DOHH2 (cell line): ENCODE results near the gene C12orf75.
"Not testable (repeated sequence)": the region's sequence is repeated elsewhere in the genome, so short reads cannot be mapped to it uniquely, and the experiment has no call there.

Experiments used
- H3F3A ChIP-seq: fragments of 200-600 bp; sonication (generic), shearing (Covaris generic); 2 replicates; pipeline ENCODE4 v1.6.0; 2016; ENCODE audit warnings: antibody characterized with exemption, mild to moderate bottlenecking; ENCODE audit not compliant: control insufficient read depth, insufficient read depth
- H3K27ac ChIP-seq: fragments of 200-600 bp; sonication (generic); 2 replicates; pipeline ENCODE4 v1.5.1; 2014; ENCODE audit warnings: low read depth, mild to moderate bottlenecking, low read length, moderate library complexity
- H3K27me3 ChIP-seq: fragments of 200-600 bp; sonication (generic); 2 replicates; pipeline ENCODE4 v1.6.1; 2014; ENCODE audit warnings: mild to moderate bottlenecking, low read length, mixed read lengths; ENCODE audit not compliant: control insufficient read depth
- H3K36me3 ChIP-seq: fragments of 200-600 bp; sonication (generic); 2 replicates; pipeline ENCODE4 v1.6.1; 2014; ENCODE audit warnings: mild to moderate bottlenecking, low read length, moderate library complexity, mixed read lengths; ENCODE audit not compliant: control insufficient read depth
- H3K4me1 ChIP-seq: fragments of 200-600 bp; sonication (generic); 2 replicates; pipeline ENCODE4 v1.6.1; 2014; ENCODE audit warnings: mild to moderate bottlenecking, low read length, mixed read lengths; ENCODE audit not compliant: control insufficient read depth
- H3K4me2 ChIP-seq: fragments of 200-600 bp; sonication (generic); 2 replicates; pipeline ENCODE4 v1.6.0; 2014; ENCODE audit warnings: mild to moderate bottlenecking, low read length, moderate library complexity
- H3K4me3 ChIP-seq: fragments of 200-600 bp; sonication (generic); 2 replicates; pipeline ENCODE4 v1.5.1; 2014; ENCODE audit warnings: mild to moderate bottlenecking, low read length, mixed read lengths
- H3K79me2 ChIP-seq: fragments of 200-600 bp; sonication (generic); 2 replicates; pipeline ENCODE4 v1.6.1; 2014; ENCODE audit warnings: mild to moderate bottlenecking, low read length, mixed read lengths; ENCODE audit not compliant: control insufficient read depth
- H3K9me2 ChIP-seq: fragments of 200-600 bp; sonication (generic); replicated peaks from 2 replicates; pipeline ENCODE4 v1.6.1; 2014; ENCODE audit warnings: mild to moderate bottlenecking, low read length, mixed read lengths; ENCODE audit not compliant: control insufficient read depth
- H3K9me3 ChIP-seq: fragments of 200-600 bp; sonication (generic); 2 replicates; pipeline ENCODE4 v1.6.1; 2014; ENCODE audit warnings: antibody characterized with exemption, low read length, mixed read lengths; ENCODE audit not compliant: control insufficient read depth, insufficient read depth
- H4K20me1 ChIP-seq: fragments of 200-600 bp; sonication (generic); 2 replicates; pipeline ENCODE4 v1.6.0; 2014; ENCODE audit warnings: low read depth, mild to moderate bottlenecking, antibody characterized with exemption, low read length, moderate library complexity; ENCODE audit not compliant: control insufficient read depth, insufficient read depth
- CTCF ChIP-seq: fragments of 200-600 bp; sonication (generic); IDR thresholded peaks from one replicate; pipeline ENCODE4 v1.5.1; 2014; ENCODE audit warnings: antibody characterized with exemption, mild to moderate bottlenecking, low read depth, low read length; ENCODE audit not compliant: poor library complexity, severe bottlenecking
- EZH2phosphoT487 ChIP-seq: fragments of 200-600 bp; sonication (generic); IDR thresholded peaks from 2 replicates; pipeline ENCODE4 v1.6.1; 2017; ENCODE audit warnings: borderline replicate concordance, mild to moderate bottlenecking, antibody characterized with exemption, low read length, moderate library complexity, mixed read lengths

C12orf75 gene

GRCh38 chr12:105401198-105401597, 70.7 kb downstream of the C12orf75 start:
- Histone ChIP-seq H4K20me1 (no peaks in the 10 kb centered on the region), H3K4me3 (no peak overlapping the region), H3K27me3 (no peaks in the 10 kb centered on the region), H3K4me1 (no peaks in the 10 kb centered on the region), H3F3A (no peaks in the 10 kb centered on the region), H3K36me3 (no peaks in the 10 kb centered on the region), H3K27ac (no peak overlapping the region), H3K9me3 (no peaks in the 10 kb centered on the region; the same call in 1 of the 2 replicates), H3K79me2 (no peaks in the 10 kb centered on the region), H3K9me2 (no peaks in the 10 kb centered on the region), H3K4me2 (no peak overlapping the region)
- no peak for TF ChIP-seq EZH2phosphoT487
- TF ChIP-seq CTCF: no peak

- Histone ChIP-seq H3K27ac (no peak overlapping the region), H3K4me2 (no peak overlapping the region), H3F3A (no peaks in the 10 kb centered on the region), H3K4me3 (no peak overlapping the region), H4K20me1 (no peaks in the 10 kb centered on the region), H3K9me2 (no peaks in the 10 kb centered on the region), H3K27me3 (no peaks in the 10 kb centered on the region), H3K36me3 (no peaks in the 10 kb centered on the region), H3K9me3 (no peaks in the 10 kb centered on the region; the same call in 1 of the 2 replicates), H3K79me2 (no peaks in the 10 kb centered on the region), H3K4me1 (no peaks in the 10 kb centered on the region)
- no peak for TF ChIP-seq CTCF
These were observed 71.9 kb downstream of the C12orf75 start for GRCh38 chr12:105402366-105402765.

GRCh38 chr12:105403095-105403494, 72.6 kb downstream of the C12orf75 start:
- Histone ChIP-seq H3K9me2 (no peaks in the 10 kb centered on the region), H3K4me3 (no peak overlapping the region), H3K4me1 (no peaks in the 10 kb centered on the region), H3K36me3 (no peaks in the 10 kb centered on the region), H3K27me3 (no peaks in the 10 kb centered on the region), H3K27ac (no peak overlapping the region), H3K4me2 (no peak overlapping the region), H3K79me2 (no peaks in the 10 kb centered on the region), H3F3A (no peaks in the 10 kb centered on the region), H4K20me1 (no peaks in the 10 kb centered on the region), H3K9me3 (no peaks in the 10 kb centered on the region; the same call in 1 of the 2 replicates)
- TF ChIP-seq CTCF (no peak), EZH2phosphoT487 (no peak)

- not testable (repeated sequence) for H3K4me3 ChIP-seq, H3K79me2 ChIP-seq, H3K9me3 ChIP-seq, H3K4me2 ChIP-seq, H4K20me1 ChIP-seq, H3K36me3 ChIP-seq, H3K27me3 ChIP-seq, H3K9me2 ChIP-seq, H3F3A ChIP-seq, H3K4me1 ChIP-seq, H3K27ac ChIP-seq
These were observed 73.6 kb downstream of the C12orf75 start for GRCh38 chr12:105404134-105404533.
